ENCODE measurements around the gene MICAL1. TPM values are rescaled to one million over a fixed set of nuclear protein-coding genes. Genes with fewer than 3 reads are reported as not detected.

The MICAL1 gene
- total and polyA plus RNA-seq, 9 donors, result 10.3 to 24.0 (median 13.6) TPM

DNA sequence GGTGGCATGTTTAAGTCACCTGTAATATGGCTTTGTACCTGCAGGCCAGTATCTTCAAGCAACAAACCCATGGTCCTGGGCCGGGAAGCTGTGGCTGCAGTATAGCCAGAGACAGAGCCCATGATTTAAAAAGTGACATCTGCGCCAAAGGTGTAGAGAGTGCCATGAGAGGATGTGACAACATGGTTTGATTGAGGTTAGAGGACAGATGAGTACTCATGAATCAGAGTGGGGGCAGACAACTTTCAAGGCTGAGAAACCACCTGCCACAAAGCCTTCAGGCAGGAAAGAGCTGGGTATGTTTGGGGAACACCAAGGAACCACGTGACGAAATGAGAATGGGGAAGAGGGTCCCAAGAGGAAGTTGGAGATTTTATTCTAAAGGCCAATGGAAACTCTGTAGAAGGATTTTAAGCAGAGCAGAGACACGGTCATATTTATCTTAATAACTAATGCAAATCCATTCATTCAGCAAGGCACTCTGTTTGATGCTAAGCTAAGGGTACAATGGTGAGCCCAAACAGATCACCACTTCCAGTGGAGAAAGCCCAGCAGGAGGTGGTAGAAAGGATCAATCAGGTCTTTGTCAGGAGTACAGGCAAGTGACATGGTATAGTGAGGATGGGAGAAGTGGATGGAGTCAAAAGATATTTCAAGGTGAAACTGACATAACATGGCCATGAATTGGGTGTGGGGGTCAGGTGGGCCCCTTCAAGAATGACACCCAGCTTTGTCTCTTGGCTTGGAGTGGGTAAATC is 3.4 kb upstream of the MICAL1 start:
- Histone ChIP-seq H3K36me3 (no peaks in the 10 kb centered on the region), H3K9me3 (no peaks in the 10 kb centered on the region), H3K4me3 (no peak overlapping the region), H3K4me1 (ENCODE audit: insufficient read depth) (peaks cover 3% of the 10 kb centered on the region), H3K27ac (no peak overlapping the region), H3K27me3 (no peaks in the 10 kb centered on the region)
- 84 to 90% (median 87%) methylated on average over 5 of the region's 5 CpGs for WGBS, 3 donors
- intact Hi-C loops (cut with DNase I), result no loop called here
- TF ChIP-seq EP300 (IDR thresholded peaks at IDR 0.05) (no peak), POLR2A (IDR thresholded peaks at IDR 0.05) (no peak), CTCF (IDR thresholded peaks at IDR 0.05) (no peak)
- DNase-seq, result no peak

DNA sequence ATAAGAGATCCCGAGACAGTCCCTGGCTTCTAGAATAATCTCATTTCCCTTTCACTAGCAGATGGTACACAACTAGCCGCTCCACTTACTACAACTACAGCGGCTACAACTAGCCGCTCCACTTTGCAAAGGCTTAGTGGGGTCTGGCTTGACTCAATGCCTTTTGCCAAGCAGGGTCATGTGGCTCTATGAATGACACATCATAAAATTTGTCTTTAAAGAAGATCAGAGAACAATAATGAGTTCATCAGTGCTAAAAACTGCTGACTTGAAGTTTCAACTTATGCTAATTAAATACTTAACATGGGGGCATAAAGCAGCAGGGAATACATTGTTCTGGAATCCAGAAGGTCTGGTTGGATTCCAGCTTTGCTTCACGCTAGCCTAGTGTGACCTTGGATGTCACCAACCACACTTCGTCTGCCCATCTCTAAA is 2.0 kb upstream of the MICAL1 start:
- Histone ChIP-seq H3K27ac (no peak overlapping the region), H3K4me1 (ENCODE audit: insufficient read depth) (peaks cover 3% of the 10 kb centered on the region), H3K27me3 (no peaks in the 10 kb centered on the region), H3K36me3 (no peaks in the 10 kb centered on the region), H3K9me3 (no peaks in the 10 kb centered on the region), H3K4me3 (no peak overlapping the region)
- 81 to 86% (median 83%) methylated on average over 6 of the region's 6 CpGs for WGBS, 3 donors
- intact Hi-C loops (cut with DNase I), result no loop called here
- DNase-seq, result no peak
- TF ChIP-seq EP300 (IDR thresholded peaks at IDR 0.05), result no peak
- TF ChIP-seq POLR2A (IDR thresholded peaks at IDR 0.05), result no peak
- no peak for TF ChIP-seq CTCF (IDR thresholded peaks at IDR 0.05)

DNA sequence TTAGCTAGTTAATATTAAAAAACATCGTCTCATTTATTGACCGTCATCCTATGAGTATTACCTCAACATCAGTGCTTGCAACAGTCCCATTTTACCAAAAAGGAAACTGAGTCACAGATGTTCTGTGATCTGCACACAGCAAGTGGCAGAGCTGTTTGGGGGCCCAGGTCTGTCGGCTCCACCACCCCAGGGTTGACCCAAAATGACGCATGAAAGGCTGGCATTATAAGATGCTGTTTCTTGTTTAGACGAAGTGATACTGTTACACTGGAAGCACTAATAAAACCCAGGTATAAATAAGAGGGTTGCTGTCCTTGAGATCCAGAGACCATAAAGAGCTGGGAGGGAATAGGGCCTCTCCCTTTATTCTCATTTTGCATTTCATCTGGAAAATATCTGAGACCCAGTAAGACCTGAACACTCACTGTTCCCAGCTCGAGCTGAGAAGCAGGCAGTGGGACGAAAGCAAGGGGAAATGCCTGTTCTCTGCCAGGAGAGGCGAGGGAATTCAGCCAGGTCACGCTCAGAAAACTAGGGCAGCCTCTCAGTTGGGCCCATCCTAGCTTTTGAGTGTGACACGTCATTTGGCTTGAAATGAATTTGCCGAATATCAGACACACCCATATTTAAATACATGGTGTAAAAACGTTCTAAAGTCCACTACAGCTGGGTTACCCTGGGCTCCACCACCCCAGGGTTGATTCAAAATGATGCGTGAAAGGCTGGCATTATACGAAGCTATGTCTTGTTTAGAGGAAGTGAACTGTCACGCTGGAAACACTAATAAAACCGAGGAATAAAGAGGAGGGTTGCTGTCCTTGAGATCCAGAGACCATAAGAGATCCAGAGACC is 1.4 kb upstream of the MICAL1 start:
- H3K4me3 ChIP-seq, result no peak overlapping the region
- 70 to 78% (median 77%) methylated on average over 16 of the region's 16 CpGs for WGBS, 3 donors
- H3K27me3 ChIP-seq, result no peaks in the 10 kb centered on the region
- H3K4me1 ChIP-seq (ENCODE audit: insufficient read depth), result peaks cover 3% of the 10 kb centered on the region
- no peaks in the 10 kb centered on the region for H3K36me3 ChIP-seq
- H3K27ac ChIP-seq, result no peak overlapping the region
- H3K9me3 ChIP-seq, result no peaks in the 10 kb centered on the region
- peak in 1 of 5 donors; percentile 64 for DNase-seq
- TF ChIP-seq POLR2A (IDR thresholded peaks at IDR 0.05) (no peak), EP300 (IDR thresholded peaks at IDR 0.05) (no peak), CTCF (IDR thresholded peaks at IDR 0.05) (no peak)
- intact Hi-C loops (cut with DNase I), result no loop called here

DNA sequence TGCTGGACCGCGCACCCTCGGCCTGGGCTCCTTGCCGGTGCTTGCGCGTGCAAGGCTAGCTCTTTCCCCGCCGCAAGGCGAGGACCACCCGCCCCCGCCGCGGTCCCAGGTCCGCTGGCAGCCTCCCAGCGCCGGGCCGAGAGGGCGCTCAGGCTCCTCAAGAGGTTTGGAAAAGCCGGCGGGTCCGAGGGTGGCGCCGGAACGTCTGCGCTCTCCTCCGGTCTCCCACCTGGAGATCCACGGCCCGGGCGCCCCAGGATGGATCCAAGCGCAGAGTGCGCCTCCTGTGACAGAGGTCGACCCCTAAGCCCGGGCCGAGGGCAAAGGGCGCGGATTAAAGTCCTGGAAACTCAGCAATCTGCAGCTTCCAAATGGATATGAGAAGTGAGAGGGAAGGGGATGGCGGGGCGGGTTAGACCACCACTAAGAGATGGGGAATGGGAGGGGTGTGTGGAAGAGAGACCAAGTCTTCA is 575 bp upstream of the MICAL1 start:
- WGBS, 3 donors, result 7 to 8% (median 7%) methylated on average over 27 to 38 of the region's 38 CpGs
- intact Hi-C loops (cut with DNase I), result no loop called here

More for the DNA sequence above, 575 bp upstream of the MICAL1 start:
- Histone ChIP-seq H3K27ac (no peak overlapping the region), H3K9me3 (no peaks in the 10 kb centered on the region), H3K27me3 (no peaks in the 10 kb centered on the region), H3K4me3 (peak overlapping the region; percentile 81), H3K4me1 (ENCODE audit: insufficient read depth) (peaks cover 3% of the 10 kb centered on the region), H3K36me3 (no peaks in the 10 kb centered on the region)
- no peak for TF ChIP-seq CTCF (IDR thresholded peaks at IDR 0.05)
- no peak for TF ChIP-seq POLR2A (IDR thresholded peaks at IDR 0.05)
- peak in 1 of 5 donors; percentile 55 for DNase-seq
